Femur (tissue), 1 donor: ENCODE measurements around the gene NDUFA11.
"Not testable (repeated sequence)": the region's sequence is repeated elsewhere in the genome, so short reads cannot be mapped to it uniquely, and the experiment has no call there.

Source experiments
- DNase-seq: peaks from one replicate; pipeline ENCODE4 v3.0.0-alpha.2; 2017

Gene NDUFA11

GRCh38 chr19:5851302-5851701, 52.3 kb downstream of the NDUFA11 start, which contains the start of gene FUT3:
Gene FUT3, minus strand, starts transcription at chr19:5851449.
- no peak for DNase-seq

- DNase-seq = no peak
Measured at GRCh38 chr19:5850743-5851293, 52.8 kb downstream of the NDUFA11 start.

- DNase-seq = no peak
Measured at GRCh38 chr19:5850189-5850588, 53.4 kb downstream of the NDUFA11 start.

- not testable (repeated sequence) for DNase-seq
Measured at GRCh38 chr19:5848621-5849020, 55.0 kb downstream of the NDUFA11 start.

GRCh38 chr19:5847846-5848245, 55.7 kb downstream of the NDUFA11 start:
- DNase-seq = not testable (repeated sequence)
